HepG2 (cell line): ENCODE data around the gene EMC9. TPM values are rescaled to one million over a fixed set of nuclear protein-coding genes. Genes with fewer than 3 reads are reported as not detected.

Source experiments
- ATAC-seq: fragments of 200-7000 bp; cut with Tn5 transposase; 3 replicates; pipeline ENCODE4 v1.9.1; 2020; ENCODE audit warnings: mild to moderate bottlenecking, moderate library complexity
- BruUV-seq: library from RNA; stranded (reverse); fragments of 400-500 nt; replicated peaks from 2 replicates; lab custom pipeline; 2021; lab: Mats Ljungman, UMichigan
- CTCF ChIA-PET: fragments of 300-600 bp; formaldehyde crosslinking; extraction: SDS; loops from one replicate; lab custom pipeline; 2021; ENCODE audit warnings: low total read pairs, inconsistent platforms, low intra/inter-chr PET ratio; lab: Yijun Ruan, JAX
- POLR2A ChIA-PET: fragments of 350-600 bp; sonication (Branson Sonifier 250); formaldehyde crosslinking; loops from one replicate; lab custom pipeline; 2020; ENCODE audit warnings: antibody characterized with exemption, inconsistent platforms; lab: Yijun Ruan, JAX
- DNase-seq: peaks from one replicate; pipeline ENCODE4 v3.0.0-alpha.2; 2015; ENCODE audit warnings: low spot score
- FAIRE-seq: peaks from 3 replicates; lab custom pipeline; 2011; peaks lifted over from hg19 to GRCh38; lab: Jason Lieb, UNC
- H2AFZ ChIP-seq: one replicate; pipeline ENCODE4 v1.6.1; 2011; ENCODE audit warnings: low read length, inconsistent platforms
- H3K27ac ChIP-seq: fragments of 300-600 bp; 3 replicates; pipeline ENCODE4 v1.8.0; 2011; ENCODE audit warnings: mixed run types, mild to moderate bottlenecking, mixed read lengths, low read length, inconsistent platforms; ENCODE audit not compliant: insufficient read depth; ENCODE audit errors: extremely low read length
- H3K27me3 ChIP-seq, 2 experiments: fragments of 200-600 bp in 1 of 2; 2 replicates in 1 of 2; 3 replicates in 1 of 2; pipeline versions ENCODE4 v1.6.0 to v1.8.0; 2011; ENCODE audit warnings: low read length in 2 of 2, mild to moderate bottlenecking in 2 of 2, moderate library complexity in 2 of 2, inconsistent platforms in 1 of 2; ENCODE audit not compliant: insufficient read depth in 2 of 2, control insufficient read depth in 1 of 2
- H3K36me3 ChIP-seq, 2 experiments: fragments of 200-600 bp in 1 of 2; replicated peaks in 1 of 2; 2 replicates in 1 of 2; 3 replicates in 1 of 2; pipeline versions ENCODE4 v1.5.1 to v1.8.0; 2011; ENCODE audit warnings: low read length in 2 of 2, inconsistent platforms in 1 of 2; ENCODE audit not compliant: insufficient read depth in 2 of 2, control insufficient read depth in 1 of 2
- H3K4me1 ChIP-seq: 2 replicates; pipeline ENCODE4 v1.5.1; 2012; ENCODE audit warnings: low read length, inconsistent platforms; ENCODE audit not compliant: insufficient read depth
- H3K4me2 ChIP-seq: 2 replicates; pipeline ENCODE4 v1.6.0; 2011; ENCODE audit warnings: low read depth, low read length, inconsistent platforms
- H3K4me3 ChIP-seq, 3 experiments: fragments of 200-600 bp in 1 of 3; sonication (generic), shearing (Covaris generic) in 1 of 3; replicated peaks in 1 of 3; 2 replicates each; pipeline ENCODE4 v1.5.1; 2011 to 2016; ENCODE audit warnings: low read length in 3 of 3, inconsistent platforms in 2 of 3, low read depth in 2 of 3, mild to moderate bottlenecking in 2 of 3, control low read depth in 1 of 3, mixed read lengths in 1 of 3; ENCODE audit not compliant: insufficient read depth in 1 of 3
- H3K79me2 ChIP-seq: one replicate; pipeline ENCODE4 v1.6.1; 2011; ENCODE audit warnings: low read length, inconsistent platforms; ENCODE audit not compliant: insufficient read depth
- H3K9ac ChIP-seq: 2 replicates; pipeline ENCODE4 v1.6.0; 2011; ENCODE audit warnings: mild to moderate bottlenecking, low read depth, low read length, inconsistent platforms; ENCODE audit not compliant: insufficient read depth
- H3K9me3 ChIP-seq: 2 replicates; pipeline ENCODE4 v1.5.1; 2012; ENCODE audit warnings: mild to moderate bottlenecking, low read length
- H4K20me1 ChIP-seq: 2 replicates; pipeline ENCODE4 v1.6.0; 2011; ENCODE audit warnings: inconsistent platforms, mild to moderate bottlenecking, low read length, moderate library complexity; ENCODE audit not compliant: insufficient read depth
- CBFB ChIP-seq: sonication (generic); formaldehyde crosslinking; IDR thresholded peaks from 2 replicates; pipeline ENCODE4 v1.4.0; 2020; ENCODE audit warnings: missing genetic modification reagents
- ELF1 ChIP-seq: sonication (generic); formaldehyde crosslinking; IDR thresholded peaks from 2 replicates; pipeline ENCODE4 v1.4.0; 2020; ENCODE audit warnings: missing genetic modification reagents
- ETS1 ChIP-seq: sonication (generic); formaldehyde crosslinking; IDR thresholded peaks from 2 replicates; pipeline ENCODE4 v1.4.0; 2020; ENCODE audit warnings: missing genetic modification reagents
- FOXK2 ChIP-seq: fragments of 450-650 bp; IDR thresholded peaks from 2 replicates; pipeline ENCODE4 v1.6.1; 2016
- HNRNPK ChIP-seq: fragments of 200-400 bp; formaldehyde crosslinking; IDR thresholded peaks from 2 replicates; pipeline ENCODE4 v1.6.1; 2018; ENCODE audit warnings: low read length, low read depth, moderate library complexity, mild to moderate bottlenecking; ENCODE audit not compliant: poor library complexity, severe bottlenecking
- IKZF4 ChIP-seq: sonication (generic); formaldehyde crosslinking; IDR thresholded peaks from 2 replicates; pipeline ENCODE4 v1.5.1; 2020; ENCODE audit warnings: borderline replicate concordance, mild to moderate bottlenecking, low read depth, missing genetic modification reagents; ENCODE audit errors: not compliant biosample characterization
- KLF11 ChIP-seq: IDR thresholded peaks from 2 replicates; pipeline ENCODE4 v1.6.1; 2016; ENCODE audit warnings: missing compliant biosample characterization
- NONO ChIP-seq, 2 experiments: fragments of 450-650 bp in 1 of 2; sonication (generic) in 1 of 2; formaldehyde crosslinking in 1 of 2; IDR thresholded peaks in 1 of 2; conservative IDR thresholded peaks in 1 of 2; 2 replicates each; pipeline versions ENCODE4 v1.6.1 to v1.8.0; 2017 to 2022; ENCODE audit warnings: mild to moderate bottlenecking in 1 of 2, missing genetic modification reagents in 1 of 2, moderate library complexity in 1 of 2
- PCBP2 ChIP-seq: fragments of 200-400 bp; formaldehyde crosslinking; optimal IDR thresholded peaks from 2 replicates; pipeline ENCODE3; 2018; ENCODE audit warnings: low read length, low read depth; ENCODE audit not compliant: poor library complexity, severe bottlenecking
- SSRP1 ChIP-seq: IDR thresholded peaks from 2 replicates; pipeline ENCODE4 v1.6.1; 2016; ENCODE audit warnings: control low read depth
- TIGD3 ChIP-seq: sonication (generic); formaldehyde crosslinking; IDR thresholded peaks from 2 replicates; pipeline ENCODE4 v1.5.1; 2020; ENCODE audit warnings: mild to moderate bottlenecking, missing genetic modification reagents, borderline replicate concordance
- ZBTB34 ChIP-seq: sonication (generic); formaldehyde crosslinking; IDR thresholded peaks from 2 replicates; pipeline ENCODE4 v1.8.0; 2022; ENCODE audit warnings: mild to moderate bottlenecking, missing genetic modification reagents
- ZBTB38 ChIP-seq: sonication (generic); formaldehyde crosslinking; IDR thresholded peaks from 2 replicates; pipeline ENCODE4 v1.5.1; 2020; ENCODE audit warnings: mild to moderate bottlenecking, missing genetic modification reagents
- ZFY ChIP-seq: sonication (generic); formaldehyde crosslinking; IDR thresholded peaks from 2 replicates; pipeline ENCODE4 v1.4.0; 2020; ENCODE audit warnings: missing genetic modification reagents
- ZNF205 ChIP-seq: IDR thresholded peaks from 2 replicates; pipeline ENCODE4 v1.6.1; 2018; ENCODE audit warnings: missing biosample characterization, missing genetic modification reagents
- ZNF337 ChIP-seq: sonication (generic); formaldehyde crosslinking; IDR thresholded peaks from 2 replicates; pipeline ENCODE4 v1.5.1; 2020; ENCODE audit warnings: missing genetic modification reagents, low read depth, mild to moderate bottlenecking, borderline replicate concordance
- ZNF354B ChIP-seq: sonication (generic); formaldehyde crosslinking; IDR thresholded peaks from 2 replicates; pipeline ENCODE4 v1.8.0; 2022; ENCODE audit warnings: mild to moderate bottlenecking, missing genetic modification reagents
- ZNF558 ChIP-seq: sonication (generic); formaldehyde crosslinking; IDR thresholded peaks from 2 replicates; pipeline ENCODE4 v1.9.0; 2022; ENCODE audit warnings: mild to moderate bottlenecking, missing genetic modification reagents, borderline replicate concordance
- ZNF766 ChIP-seq: sonication (generic); formaldehyde crosslinking; IDR thresholded peaks from 2 replicates; pipeline ENCODE4 v1.5.0; 2020; ENCODE audit warnings: missing genetic modification reagents, borderline replicate concordance
- WGBS: methylation state at CpG from one replicate; pipeline ENCODE4 v1.1.6; 2017; ENCODE audit warnings: low lambda C conversion rate; 5-methylcytosine and 5-hydroxymethylcytosine counted together
- in situ Hi-C: cut with HindIII; loops from 2 replicates; pipeline ENCODE4 v1.10.0; 2017; ENCODE audit warnings: low pct_unique_long_range_greater_than_20kb; ENCODE audit not compliant: extremely low pct_ligation_motif_present
- intact Hi-C: fragments of 100-400 bp; cut with micrococcal nuclease; formaldehyde crosslinking; loops from one replicate; pipeline ENCODE4 v1.10.0; 2022; ENCODE audit not compliant: unreplicated experiment
- polyA plus RNA-seq, 8 experiments: library from polyadenylated mRNA; depleted of rRNA in 3 of 8; stranded (reverse) in 7 of 8; unstranded in 1 of 8; fragments of >200 nt; fragmentation: Illumina TruSeq in 4 of 8; extraction: Trizol in 4 of 8; gene quantifications; 2 replicates each; pipeline versions ENCODE4 v1.2.1 to v1.2.3, GENCODE V29; 2011 to 2016; ENCODE audit warnings: low read depth in 4 of 8, missing spikeins in 1 of 8, mixed read lengths in 1 of 8; ENCODE audit not compliant: insufficient read depth in 1 of 8
- total RNA-seq, 5 experiments: library from RNA; depleted of rRNA; stranded (reverse); fragments of >200 nt; fragmentation: Illumina TruSeq; extraction: Trizol; gene quantifications; 2 replicates each; pipeline ENCODE4 v1.2.3, GENCODE V29; 2016; ENCODE audit warnings: low read depth in 1 of 5

EMC9 gene
- total and polyA plus RNA-seq, 2 of the 13 experiments (the other 11 are each of a cell fraction or from before 2014, with no cell fraction given): 60.5 to 78.7 TPM

GRCh38 chr14:24093901-24094840 is 47.2 kb downstream of the EMC9 start, which contains the start of gene PCK2:
TSS of gene PCK2 (plus strand) at chr14:24094311. CDS start at chr14:24094406, 95 bp downstream.
- ATAC-seq (peak; percentile 86), FAIRE-seq (peak; percentile 62), DNase-seq (peak; percentile 99)
- WGBS: under 1% methylated on average over 68 of the region's 68 CpGs
- H3K4me1 ChIP-seq: peaks cover 62% of the 10 kb centered on the region
- peaks cover 28% of the 10 kb centered on the region for H3K79me2 ChIP-seq
- intact Hi-C loops (loop anchor here (1.0 to 5.0 kb wide), 4 partner anchors 67 to 482 kb away; partner anchors contain the start of gene IRF9), in situ Hi-C loops (loop anchor here (5.0 kb wide), 2 partner anchors 37 to 82 kb away; no protein-coding TSS in a partner anchor)
- BruUV-seq: TSS peak; percentile 63
- no peaks in the 10 kb centered on the region for H3K9me3 ChIP-seq
- CTCF ChIA-PET: interaction anchor here (1.1 to 3.3 kb wide), 4 partner anchors 15 to 80 kb away, joined by 3 to 15 read pairs (median 8); no protein-coding TSS in a partner anchor
- H3K36me3 ChIP-seq: peaks cover 19 to 23% of the 10 kb centered on the region in 2 experiments
- H3K9ac ChIP-seq: peak within 1 kb of the TSS; percentile 99
- H4K20me1 ChIP-seq: 0 out of 2 replicates have a peak, but pooled peaks cover 4% of the 10 kb centered on the region
- H3K27ac ChIP-seq: peak within 1 kb of the TSS; percentile 87
- POLR2A ChIA-PET: interaction anchor here (0.6 to 14.4 kb wide), 90 partner anchors 9 to 1505 kb away, joined by 3 to 627 read pairs (median 6); partner anchors contain the start of genes ACIN1, AJUBA, BCL2L2 and C14orf119
- H3K4me2 ChIP-seq: peak within 1 kb of the TSS; percentile 99
- peak within 1 kb of the TSS; percentile 86 to 98 (median 97) for H3K4me3 ChIP-seq
- H3K27me3 ChIP-seq: peaks cover 0 to 6% of the 10 kb centered on the region in 2 experiments; a peak in 1 of 5 replicates
- peak within 1 kb of the TSS; percentile 21 for H2AFZ ChIP-seq
- TF ChIP-seq ZNF766 (CRISPR knock-in tag) (peak; percentile 97), PCBP2 (peak; percentile 100), ETS1 (CRISPR knock-in tag) (peak; percentile 99), ZNF558 (CRISPR knock-in tag) (no peak), IKZF4 (CRISPR knock-in tag) (peak; percentile 86), FOXK2 (peak; percentile 62), NONO (IDR thresholded peaks at IDR 0.05) (no peak), NONO (CRISPR knock-in tag; conservative IDR thresholded peaks at IDR 0.05) (no peak), ZNF354B (0 out of 2 replicates have a peak, but pooled peaks have one; percentile 75), CBFB (CRISPR knock-in tag) (peak; percentile 96), ZFY (CRISPR knock-in tag) (peak; percentile 89), ZNF205 (CRISPR knock-in tag) (peak; percentile 96), ELF1 (CRISPR knock-in tag) (no peak; the same call in none of the 2 replicates), TIGD3 (CRISPR knock-in tag) (peak; percentile 99), HNRNPK (peak; percentile 100), ZBTB38 (CRISPR knock-in tag) (peak; percentile 92), ZNF337 (CRISPR knock-in tag) (peak; percentile 94), KLF11 (CRISPR knock-in tag) (peak; percentile 98), SSRP1 (CRISPR knock-in tag) (peak; percentile 19; the same call in 1 of the 2 replicates), ZBTB34 (CRISPR knock-in tag) (peak; percentile 77; the same call in 1 of the 2 replicates)
